Measurements from ENCODE around the gene PDE4D. TPM values are rescaled to one million over a fixed set of nuclear protein-coding genes. Genes with fewer than 3 reads are reported as not detected.
"Not testable (repeated sequence)": the region's sequence is repeated elsewhere in the genome, so short reads cannot be mapped to it uniquely, and the experiment has no call there.

PDE4D gene
- total RNA-seq, 1 donor from 2014 or later: 35.1 TPM

DNA sequence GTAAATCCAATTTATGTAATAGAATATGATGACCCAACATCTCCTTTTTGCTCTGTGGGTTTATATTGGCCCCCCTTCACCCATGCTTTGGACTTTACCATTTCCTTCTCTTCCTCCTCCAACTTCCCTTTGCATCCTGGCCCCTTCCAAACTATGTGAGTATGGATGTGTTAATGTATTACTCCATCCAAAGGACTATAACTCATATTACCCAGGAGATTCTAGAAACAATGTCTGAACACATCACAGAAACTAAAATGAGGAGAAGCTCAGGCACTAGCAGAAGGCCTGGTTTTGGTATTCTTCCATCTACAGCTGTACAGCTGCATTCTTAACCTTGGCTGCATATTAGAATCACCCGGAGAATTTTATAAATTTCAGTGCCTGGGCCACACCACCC lies 110.7 kb downstream of the PDE4D start:
- intact Hi-C loops (cut with micrococcal nuclease): no loop called here
- DNase-seq (no peak), ATAC-seq (no peak)

DNA sequence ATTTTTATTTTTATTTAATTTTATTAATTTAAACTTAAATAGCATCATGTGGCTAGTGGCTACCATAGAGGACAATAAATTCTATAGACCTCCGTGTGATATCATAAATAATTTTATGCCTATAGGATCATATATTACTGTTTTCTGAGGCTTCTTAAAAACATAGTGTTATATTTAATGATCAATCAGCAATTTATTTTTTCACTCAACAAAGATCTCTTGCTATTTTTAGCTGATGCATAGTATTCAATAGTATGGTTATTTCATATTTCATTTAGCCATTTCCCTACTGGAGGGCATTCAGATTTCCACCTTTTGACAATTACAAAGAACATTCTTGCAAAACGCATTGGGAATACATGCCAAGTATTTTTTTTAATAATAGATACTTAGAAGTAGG lies 114.1 kb downstream of the PDE4D start:
- intact Hi-C loops (cut with micrococcal nuclease): no loop called here
- DNase-seq (no peak), ATAC-seq (no peak)

DNA sequence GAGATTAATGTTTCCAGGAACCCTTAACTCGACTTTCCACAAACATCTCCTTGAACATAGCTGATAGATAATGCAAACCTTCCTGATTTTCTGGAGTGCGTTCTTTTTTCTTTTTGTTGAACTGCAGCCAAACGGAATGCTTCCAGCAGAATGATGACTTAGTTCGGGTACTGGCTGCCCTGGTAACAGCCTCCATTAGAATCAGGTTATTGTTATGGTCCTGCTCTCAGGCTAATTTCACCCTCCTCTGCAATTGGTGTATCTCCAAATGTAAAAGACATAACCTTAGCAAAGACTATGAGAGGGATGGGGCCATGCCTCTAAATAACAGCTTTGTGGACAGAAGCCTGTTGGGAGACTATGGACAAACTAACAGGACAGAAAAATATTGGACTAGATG lies 116.5 kb downstream of the PDE4D start:
- ATAC-seq: no peak
- no peak for DNase-seq
- intact Hi-C loops (cut with micrococcal nuclease): no loop called here

DNA sequence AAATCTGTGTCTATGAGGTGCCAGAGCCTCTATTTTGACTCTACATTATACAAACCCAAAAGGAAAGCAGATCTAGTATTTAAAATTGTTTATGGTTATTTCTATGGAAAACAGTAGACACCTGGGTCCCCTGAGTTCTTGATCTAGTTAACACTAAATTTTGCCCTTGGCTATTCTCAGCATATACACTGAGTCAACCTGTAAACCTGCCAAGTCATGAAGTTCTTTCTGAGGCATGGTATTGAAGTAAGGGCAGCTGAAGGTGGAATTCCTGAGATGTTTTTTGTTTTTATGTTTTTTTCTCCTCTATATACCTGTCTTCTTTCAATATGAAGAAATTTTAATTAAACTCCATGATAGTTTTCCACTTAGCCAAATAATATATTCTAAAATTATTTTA lies 120.2 kb downstream of the PDE4D start:
- DNase-seq (no peak), ATAC-seq (no peak)
- intact Hi-C loops (cut with micrococcal nuclease): no loop called here

DNA sequence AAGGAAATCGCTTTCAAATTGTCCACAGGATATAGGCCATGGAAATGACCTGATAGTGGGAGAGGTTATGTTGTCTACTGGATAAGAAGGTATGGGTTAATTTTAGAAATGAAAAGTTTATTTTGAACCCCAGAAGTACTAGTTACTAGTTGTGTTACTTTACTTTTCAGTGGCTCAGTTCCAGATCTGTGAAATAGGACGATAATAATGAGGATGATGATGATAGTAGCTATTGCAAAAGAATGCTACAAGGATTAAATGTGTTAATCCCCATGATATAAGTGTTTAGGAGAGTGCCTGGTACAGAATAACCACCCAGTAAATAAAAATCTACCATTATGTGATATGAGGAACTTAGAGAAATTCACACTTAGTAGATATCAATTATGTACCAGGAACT lies 120.8 kb downstream of the PDE4D start:
- intact Hi-C loops (cut with micrococcal nuclease): no loop called here
- DNase-seq: no peak
- ATAC-seq: no peak

DNA sequence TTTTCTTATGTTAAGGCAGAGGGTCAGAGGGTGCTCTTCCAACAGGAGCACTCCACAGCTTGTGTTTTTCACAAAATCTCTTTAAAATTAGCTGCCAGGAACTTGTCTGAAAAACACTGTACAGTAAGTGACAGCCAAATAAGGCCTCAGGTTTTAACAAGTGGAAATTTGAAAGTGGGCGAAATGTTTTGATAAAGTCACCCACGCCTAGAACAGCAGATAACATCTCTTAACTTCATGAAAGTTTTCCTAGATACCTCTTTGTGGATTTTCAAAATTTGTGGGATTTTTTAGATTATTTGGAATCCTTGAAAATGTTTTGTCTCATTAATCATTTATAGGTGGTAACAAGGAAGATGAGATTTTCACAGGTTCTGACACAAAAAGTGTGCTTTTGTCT lies 121.3 kb downstream of the PDE4D start:
- ATAC-seq: no peak
- DNase-seq: no peak
- intact Hi-C loops (cut with micrococcal nuclease): no loop called here

DNA sequence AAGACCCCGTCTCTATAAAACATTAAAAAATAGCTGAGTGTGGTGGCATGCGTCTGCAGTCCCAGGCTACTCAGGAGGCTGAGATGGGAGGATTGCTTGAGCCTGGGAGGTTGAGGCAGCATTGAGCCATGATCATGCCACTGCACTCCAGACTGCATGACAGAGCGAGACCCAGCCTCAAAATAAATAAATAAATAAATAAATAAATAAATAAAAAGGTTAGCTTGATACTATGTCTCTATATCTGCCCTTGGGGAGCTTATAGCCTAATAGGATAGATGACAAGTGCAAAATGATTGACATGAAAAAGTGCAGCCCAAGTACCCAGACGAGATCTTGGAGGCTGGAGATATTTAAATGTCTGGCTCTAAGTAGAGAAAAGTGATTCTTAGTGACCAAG lies 122.6 kb downstream of the PDE4D start:
- ATAC-seq: no peak

DNA sequence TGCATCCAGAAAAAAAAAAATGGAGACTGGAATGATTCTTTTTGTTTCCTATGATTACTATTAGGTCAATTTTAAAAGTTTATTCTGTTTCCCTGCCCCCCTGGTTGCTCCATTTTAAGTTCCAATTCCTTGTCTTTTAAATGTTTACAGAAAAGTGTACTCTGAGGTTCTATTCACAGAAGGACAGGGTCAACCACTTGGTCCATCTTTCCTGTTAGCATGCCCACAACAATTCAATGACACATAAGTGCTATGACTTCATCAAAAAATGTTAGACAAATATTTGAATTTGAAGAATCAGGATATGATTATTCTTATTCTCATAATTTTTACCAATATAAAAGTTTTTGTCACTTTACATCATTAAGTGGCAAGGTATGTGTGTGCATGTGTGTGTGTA lies 123.7 kb downstream of the PDE4D start:
- DNase-seq: no peak
- intact Hi-C loops (cut with micrococcal nuclease): no loop called here
- no peak for ATAC-seq

More for the DNA sequence above, 122.6 kb downstream of the PDE4D start:
- no peak for DNase-seq
- intact Hi-C loops (cut with micrococcal nuclease): no loop called here

DNA sequence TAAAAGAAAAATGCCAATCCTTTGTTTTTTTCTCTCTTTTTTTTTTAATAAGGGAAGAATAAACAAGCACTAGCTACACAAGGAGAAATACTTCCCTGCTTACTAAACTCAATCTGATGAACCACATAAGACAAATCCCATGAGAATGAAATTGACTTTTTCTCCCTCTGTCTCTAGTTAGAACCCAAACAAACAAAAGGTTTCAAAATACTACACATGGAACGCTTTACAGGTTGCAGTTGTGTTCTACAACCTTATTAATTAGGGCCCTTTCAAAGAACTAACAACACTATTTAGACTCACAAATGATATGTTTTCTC lies 124.5 kb downstream of the PDE4D start:
- intact Hi-C loops (cut with micrococcal nuclease): no loop called here
- ATAC-seq: no peak
- no peak for DNase-seq

DNA sequence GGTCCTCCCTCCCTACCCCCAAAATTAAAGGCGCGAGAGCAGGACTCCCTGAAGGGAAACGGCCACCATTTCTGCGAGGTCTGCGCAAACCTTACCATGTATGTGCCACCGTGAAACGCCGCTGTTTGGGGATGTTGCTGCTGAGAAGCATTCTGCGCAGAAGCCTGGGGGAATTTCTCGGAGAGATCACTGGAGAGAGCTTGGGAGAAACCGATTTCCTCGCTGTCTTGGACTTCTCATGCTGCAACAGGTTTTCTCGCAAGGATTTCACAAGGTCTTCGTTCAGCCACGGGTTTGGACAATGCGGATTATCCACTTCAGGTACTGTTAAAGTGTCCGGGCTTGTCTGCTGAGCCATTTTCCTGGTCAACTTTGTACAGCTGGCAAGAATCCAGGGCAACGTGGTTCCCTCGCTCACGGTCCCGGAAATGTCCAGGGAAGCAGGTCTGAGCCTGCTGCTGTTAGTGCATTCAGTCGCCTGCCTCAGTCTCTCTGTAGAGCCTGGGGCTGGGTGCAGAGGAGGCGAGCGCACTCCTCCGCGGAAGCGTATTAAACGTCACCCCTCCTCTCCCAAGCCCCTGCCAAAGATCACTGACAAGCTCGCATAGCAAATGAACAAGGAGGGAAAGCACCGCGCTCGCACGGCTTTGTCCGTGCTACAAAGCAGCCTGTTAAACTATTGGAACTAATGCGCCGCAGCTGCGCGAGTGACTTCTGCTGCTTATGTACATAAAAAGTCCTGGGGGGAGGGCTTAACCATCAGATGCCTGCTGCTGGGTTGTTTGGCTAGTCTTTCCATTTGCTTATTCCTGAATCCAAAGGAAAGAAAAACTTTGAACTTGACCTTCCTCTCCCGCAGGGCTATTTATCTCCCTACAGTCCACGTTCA lies 125.1 kb downstream of the PDE4D start:
- DNase-seq: peak; percentile 57
- intact Hi-C loops (cut with micrococcal nuclease): no loop called here
- peak; percentile 70 for ATAC-seq

DNA sequence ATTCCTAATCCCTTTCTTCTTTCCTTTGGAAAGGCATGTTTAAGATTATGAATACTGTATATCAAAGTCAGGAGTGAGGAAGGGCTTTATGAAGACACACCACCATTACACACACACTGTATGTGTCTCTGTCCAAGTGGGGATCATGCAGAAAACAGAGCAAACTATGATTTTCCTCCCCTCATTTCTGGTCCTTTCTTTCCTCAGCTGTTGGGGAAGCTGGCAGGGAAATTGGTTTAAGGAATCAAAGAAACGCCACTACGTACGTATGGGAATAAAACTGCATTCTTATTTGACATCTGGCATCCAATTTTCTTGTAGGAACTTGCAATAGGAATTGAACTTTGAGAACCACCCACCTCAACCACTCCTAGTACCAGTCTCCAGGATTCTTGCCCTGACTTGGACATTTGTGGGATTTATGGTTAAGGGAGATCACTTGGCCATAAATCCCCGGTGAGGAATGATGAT lies 125.8 kb downstream of the PDE4D start:
- ATAC-seq: no peak
- DNase-seq: no peak
- intact Hi-C loops (cut with micrococcal nuclease): no loop called here

DNA sequence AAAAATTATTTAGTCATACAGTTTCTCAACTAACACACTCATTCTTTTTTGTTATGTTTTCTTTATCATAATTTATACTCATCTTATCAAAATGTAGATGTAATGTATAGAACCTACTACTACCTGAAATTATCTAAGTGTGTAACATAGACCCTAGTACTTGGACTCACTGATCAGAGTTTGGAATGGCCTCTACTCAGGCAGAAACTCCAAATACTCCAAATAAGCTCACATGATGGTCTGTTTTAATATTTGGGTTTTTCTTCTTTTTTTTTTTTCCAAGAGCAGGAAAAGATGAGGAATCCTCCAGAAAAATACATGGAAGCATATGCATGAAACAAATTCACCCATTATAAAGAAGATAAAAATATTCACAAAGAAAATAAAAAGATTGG lies 126.3 kb downstream of the PDE4D start:
- DNase-seq: no peak
- intact Hi-C loops (cut with micrococcal nuclease): no loop called here
- no peak for ATAC-seq

DNA sequence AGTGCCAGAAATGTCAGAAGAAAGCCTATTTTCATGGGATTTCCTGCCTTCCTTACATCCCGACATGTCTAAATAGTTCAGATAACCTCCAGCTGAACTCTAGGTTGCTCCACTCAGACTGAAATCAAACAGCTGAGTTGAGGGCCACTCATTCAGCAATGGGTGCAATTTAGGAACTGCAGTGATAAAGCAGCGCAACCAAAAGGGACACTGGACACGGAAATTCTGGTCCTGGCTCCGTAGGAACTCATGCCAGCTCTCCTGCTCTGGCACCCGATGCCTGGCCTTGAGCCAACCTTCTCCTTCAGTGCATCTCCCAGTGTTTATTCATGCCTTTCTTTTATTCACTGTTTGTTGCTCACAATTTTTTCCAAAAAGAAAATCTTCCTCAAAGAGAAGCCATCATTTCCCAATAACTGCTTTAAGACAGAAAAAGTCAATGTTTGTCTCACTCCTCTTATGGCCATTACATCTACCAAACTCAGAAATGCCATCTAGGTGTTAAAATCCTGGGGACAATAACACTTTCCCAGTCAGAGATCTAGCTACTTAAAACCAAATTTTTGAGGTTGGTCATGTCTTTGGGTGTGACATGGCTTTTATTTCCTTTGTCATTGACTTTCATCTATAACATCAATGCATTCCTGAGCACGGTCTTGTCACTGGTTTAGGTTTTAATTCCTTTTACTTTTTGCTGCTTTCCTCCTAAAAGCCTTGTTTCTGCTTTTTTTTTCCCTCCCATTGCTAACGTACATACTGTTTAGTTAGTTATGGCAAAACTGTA lies 126.9 kb downstream of the PDE4D start:
- peak; percentile 23 for DNase-seq
- intact Hi-C loops (cut with micrococcal nuclease): no loop called here
- ATAC-seq: no peak

DNA sequence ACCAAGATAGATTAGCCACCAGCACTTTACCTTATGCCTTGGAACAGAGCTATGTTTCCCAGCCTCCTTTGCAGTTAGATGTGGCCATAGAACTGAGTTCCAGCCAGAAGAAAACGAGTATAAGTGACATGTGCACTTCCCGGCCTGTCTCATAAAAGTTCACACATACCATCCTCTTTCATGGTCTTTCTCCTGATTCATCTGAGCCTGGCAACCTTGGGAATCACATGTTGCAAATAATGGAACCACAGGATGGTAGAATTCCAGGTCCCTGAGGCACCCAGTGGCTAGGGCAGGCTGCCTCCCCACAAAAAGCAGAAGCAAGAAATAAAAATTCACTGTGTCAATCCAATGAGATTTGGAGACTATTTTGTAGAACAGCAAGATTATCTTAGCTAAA lies 128.1 kb downstream of the PDE4D start:
- ATAC-seq (no peak), DNase-seq (no peak)
- intact Hi-C loops (cut with micrococcal nuclease): no loop called here

DNA sequence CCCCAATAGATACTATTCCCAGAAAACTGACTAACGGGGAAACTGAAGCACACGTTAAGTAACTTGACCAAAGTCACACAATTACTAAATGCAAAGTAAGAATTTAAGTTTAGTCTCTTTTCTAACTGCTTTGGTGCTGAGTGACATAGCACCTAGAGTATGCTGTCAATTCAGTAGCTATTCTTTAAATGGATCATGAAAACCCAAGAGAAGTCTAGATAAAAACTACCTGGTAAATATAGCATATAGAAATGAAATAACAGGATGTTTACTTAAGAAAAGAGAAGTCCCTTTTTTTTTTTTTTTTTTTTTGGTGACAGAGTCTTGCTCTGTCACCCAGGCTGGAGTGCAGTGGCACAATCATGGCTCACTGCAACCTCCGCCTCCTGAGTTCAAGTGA lies 129.2 kb downstream of the PDE4D start:
- intact Hi-C loops (cut with micrococcal nuclease): no loop called here
- DNase-seq: no peak
- ATAC-seq: no peak

DNA sequence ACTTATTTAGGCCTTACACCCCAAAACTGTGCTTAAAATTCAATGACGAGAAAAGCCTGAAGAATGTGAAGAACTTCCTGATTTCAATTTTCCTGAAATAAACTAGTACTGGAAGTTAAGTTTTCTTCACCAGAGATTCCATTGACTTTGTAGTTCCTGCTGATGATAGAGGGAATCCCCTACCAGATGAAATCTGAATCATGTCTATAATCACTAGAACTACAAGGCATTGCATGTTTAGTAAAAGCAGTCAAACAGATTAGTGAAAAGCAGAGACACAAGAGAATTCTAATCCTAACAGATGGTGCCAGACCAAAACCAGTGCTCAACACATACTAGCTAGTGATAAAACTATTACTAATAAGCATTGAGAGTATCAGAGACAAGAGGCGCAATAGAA lies 130.0 kb downstream of the PDE4D start:
- no peak for ATAC-seq
- no peak for DNase-seq
- intact Hi-C loops (cut with micrococcal nuclease): no loop called here

DNA sequence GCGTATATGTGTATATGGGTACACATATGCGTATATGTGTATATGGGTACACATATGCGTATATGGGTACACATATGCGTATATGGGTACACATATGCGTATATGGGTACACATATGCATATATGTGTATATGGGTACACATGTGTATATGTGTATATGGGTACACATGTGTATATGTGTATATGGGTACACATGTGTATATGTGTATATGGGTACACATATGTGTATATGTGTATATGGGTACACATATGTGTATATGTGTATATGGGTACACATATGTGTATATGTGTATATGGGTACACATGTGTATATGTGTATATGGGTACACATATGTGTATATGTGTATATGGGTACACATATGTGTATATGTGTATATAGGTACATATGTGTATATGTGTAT lies 131.3 kb downstream of the PDE4D start:
- ATAC-seq; intact Hi-C loops (cut with micrococcal nuclease); DNase-seq: not testable (repeated sequence)

DNA sequence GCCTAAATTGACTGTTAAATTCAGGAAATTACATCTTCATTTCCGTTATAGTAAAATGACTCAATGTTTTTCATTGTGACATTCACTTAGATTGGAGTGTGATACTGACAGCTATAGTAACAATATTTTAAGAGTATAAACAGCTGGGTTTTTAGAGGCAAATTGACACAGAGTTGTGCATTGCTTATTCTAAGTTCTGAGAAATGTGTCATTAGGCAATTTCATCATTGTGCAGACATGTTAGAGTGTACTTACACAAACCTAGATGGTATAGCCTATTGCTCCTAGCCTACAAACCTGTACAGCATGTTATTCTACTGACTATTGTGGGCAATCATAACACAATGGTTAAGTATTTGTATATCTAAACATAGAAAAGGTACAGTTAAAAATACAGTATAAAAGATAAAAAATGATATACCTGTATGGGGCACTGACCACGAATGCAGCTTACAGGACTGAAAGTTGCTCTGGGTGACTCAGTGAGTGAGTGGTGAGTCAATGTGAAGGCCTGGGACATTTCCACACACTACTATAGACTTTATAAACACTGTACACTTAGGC lies 132.7 kb downstream of the PDE4D start:
- intact Hi-C loops (cut with micrococcal nuclease): no loop called here
- ATAC-seq (no peak), DNase-seq (no peak)

DNA sequence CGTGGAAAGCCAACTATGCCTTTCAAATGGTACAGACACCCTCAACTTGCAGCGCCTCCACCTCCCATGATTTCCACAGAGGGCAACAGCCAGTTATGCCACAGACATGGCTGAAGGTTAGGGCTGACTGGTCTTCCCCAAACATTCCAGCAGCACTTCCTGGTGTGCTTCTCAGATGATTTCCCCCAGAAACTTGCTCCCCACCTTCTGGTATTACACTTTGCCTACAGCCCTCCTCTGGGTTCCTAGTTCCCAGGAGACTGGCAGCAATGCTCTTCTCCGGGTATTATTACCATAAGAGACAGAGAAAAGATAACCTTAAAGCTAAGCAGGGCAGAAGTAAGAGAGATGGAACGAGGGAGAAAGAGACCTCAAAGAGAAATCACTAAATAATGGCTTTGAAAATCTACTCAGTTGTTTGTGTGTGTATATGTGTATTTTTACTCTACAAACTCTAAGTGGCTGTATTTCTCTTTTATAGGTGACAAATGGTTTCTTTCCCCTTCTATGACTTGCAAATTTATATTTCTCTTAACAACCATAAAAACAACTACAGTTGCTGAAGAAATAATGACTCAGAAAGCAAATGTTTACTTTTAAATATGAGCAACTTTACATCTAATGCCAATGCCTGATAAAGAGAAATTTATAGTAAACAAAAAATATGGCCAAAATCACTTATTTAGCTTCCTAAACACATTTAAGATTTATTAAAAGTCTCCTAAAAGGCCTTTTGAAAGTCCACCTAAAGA lies 133.8 kb downstream of the PDE4D start:
- no peak for ATAC-seq
- DNase-seq: no peak
- intact Hi-C loops (cut with micrococcal nuclease): no loop called here

DNA sequence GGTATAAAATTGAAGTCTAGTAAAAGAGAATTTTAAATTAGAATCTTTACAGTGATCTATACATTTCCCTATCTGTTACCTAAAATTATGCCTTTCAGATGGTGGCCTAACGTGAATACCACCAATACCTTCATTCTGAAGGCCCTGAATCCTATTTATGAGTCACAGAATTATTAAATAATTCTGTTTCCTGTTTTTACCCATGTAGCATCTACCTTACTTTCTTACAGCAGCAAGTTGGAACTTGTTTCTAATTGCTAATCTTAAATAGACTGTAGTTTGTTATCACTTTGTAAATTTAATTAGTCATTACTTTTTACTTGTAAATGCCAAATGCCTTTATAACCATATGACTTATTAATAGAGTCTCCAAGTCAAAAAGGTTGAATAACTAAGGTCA lies 135.0 kb downstream of the PDE4D start:
- DNase-seq (no peak), ATAC-seq (no peak)
- intact Hi-C loops (cut with micrococcal nuclease): no loop called here

All from left ventricle myocardium superior (tissue), 1 donor.